A549 (cell line): ENCODE measurements around the gene KCNJ6.

Experiments used
- HOXB13 ChIP-seq: fragments of 250-450 bp; sonication (Bioruptor Pico); IDR thresholded peaks from 2 replicates; pipeline ENCODE4 v1.5.0; 2020; ENCODE audit warnings: low read depth, mild to moderate bottlenecking, moderate library complexity
- KDM5A ChIP-seq: fragments of 200-600 bp; sonication (generic); IDR thresholded peaks from 2 replicates; pipeline ENCODE4 v1.6.1; 2016; ENCODE audit warnings: antibody characterized with exemption, mild to moderate bottlenecking
- MAZ ChIP-seq: fragments of 150-350 bp; IDR thresholded peaks from 2 replicates; pipeline ENCODE4 v1.6.1; 2014; ENCODE audit warnings: antibody characterized with exemption, low read depth, low read length, borderline replicate concordance
- POLR2A ChIP-seq: IDR thresholded peaks from 2 replicates; pipeline ENCODE4 v1.6.1; 2012; ENCODE audit warnings: mild to moderate bottlenecking, low read length
- RAD21 ChIP-seq, 2 experiments: fragments of >200 bp in 1 of 2; sonication (Bioruptor Twin) in 1 of 2; formaldehyde crosslinking in 1 of 2; IDR thresholded peaks in 1 of 2; conservative IDR thresholded peaks in 1 of 2; 2 replicates in 1 of 2; 3 replicates in 1 of 2; pipeline ENCODE4 v1.6.1; 2012 to 2018; ENCODE audit warnings: inconsistent platforms in 1 of 2
- ZFP36 ChIP-seq: fragments of 450-650 bp; IDR thresholded peaks from 2 replicates; pipeline ENCODE4 v1.6.1; 2014; ENCODE audit warnings: borderline replicate concordance; ENCODE audit not compliant: partially characterized antibody
- TF ChIP-seq, protein P1 (sequence below): fragments of >200 bp; sonication (Bioruptor Twin); formaldehyde crosslinking; IDR thresholded peaks from 3 replicates; pipeline ENCODE4 v1.5.1; 2016

DNA sequence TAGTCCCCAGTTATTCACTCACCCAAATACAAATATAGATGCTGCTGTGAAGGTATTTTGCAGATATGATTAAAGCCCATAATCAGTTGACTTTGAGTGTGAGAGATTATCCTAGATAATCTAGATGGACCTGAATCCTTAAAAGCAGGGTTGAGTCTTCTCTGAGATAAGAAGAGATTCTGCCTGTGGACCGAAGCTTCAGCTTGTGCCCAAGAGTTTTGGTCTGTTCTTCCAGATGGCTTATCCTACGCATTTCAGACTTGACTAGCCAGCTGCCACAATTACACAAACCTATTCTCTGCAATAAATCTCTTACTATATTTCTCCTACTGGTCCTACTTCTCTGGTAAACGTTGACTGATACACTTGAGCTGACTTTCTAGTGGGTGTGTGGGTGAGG, 145.1 kb downstream of the KCNJ6 start:
- TF ChIP-seq, protein P1, sequence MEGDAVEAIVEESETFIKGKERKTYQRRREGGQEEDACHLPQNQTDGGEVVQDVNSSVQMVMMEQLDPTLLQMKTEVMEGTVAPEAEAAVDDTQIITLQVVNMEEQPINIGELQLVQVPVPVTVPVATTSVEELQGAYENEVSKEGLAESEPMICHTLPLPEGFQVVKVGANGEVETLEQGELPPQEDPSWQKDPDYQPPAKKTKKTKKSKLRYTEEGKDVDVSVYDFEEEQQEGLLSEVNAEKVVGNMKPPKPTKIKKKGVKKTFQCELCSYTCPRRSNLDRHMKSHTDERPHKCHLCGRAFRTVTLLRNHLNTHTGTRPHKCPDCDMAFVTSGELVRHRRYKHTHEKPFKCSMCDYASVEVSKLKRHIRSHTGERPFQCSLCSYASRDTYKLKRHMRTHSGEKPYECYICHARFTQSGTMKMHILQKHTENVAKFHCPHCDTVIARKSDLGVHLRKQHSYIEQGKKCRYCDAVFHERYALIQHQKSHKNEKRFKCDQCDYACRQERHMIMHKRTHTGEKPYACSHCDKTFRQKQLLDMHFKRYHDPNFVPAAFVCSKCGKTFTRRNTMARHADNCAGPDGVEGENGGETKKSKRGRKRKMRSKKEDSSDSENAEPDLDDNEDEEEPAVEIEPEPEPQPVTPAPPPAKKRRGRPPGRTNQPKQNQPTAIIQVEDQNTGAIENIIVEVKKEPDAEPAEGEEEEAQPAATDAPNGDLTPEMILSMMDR = no peak
- TF ChIP-seq HOXB13 (CRISPR knock-in tag) (no peak), POLR2A (no peak), ZFP36 (no peak), MAZ (no peak), RAD21 (conservative IDR thresholded peaks at IDR 0.05 in 1 of 2, IDR thresholded peaks at IDR 0.05 in 1 of 2) (no peak), KDM5A (no peak)
